GM18519 (cell line): ENCODE results near the gene TSPY8.
"Not testable (repeated sequence)": the region's sequence is repeated elsewhere in the genome, so short reads cannot be mapped to it uniquely, and the experiment has no call there.

Source experiments
- ATAC-seq: cut with Tn5 transposase; IDR thresholded peaks from one replicate; pipeline ENCODE4 v1.9.1; 2021; ENCODE audit warnings: mild to moderate bottlenecking, moderate library complexity; ENCODE audit not compliant: unreplicated experiment, low FRiP score

Gene TSPY8

GRCh38 chrY:9357497-9357896, at the start of gene TSPY8:
TSPY8 (plus strand) TSS chrY:9357797; CDS start chrY:9357843, 46 bp downstream.
- not testable (repeated sequence) for ATAC-seq

- ATAC-seq: no peak
Observed at GRCh38 chrY:9320996-9321395, 36.6 kb upstream of the TSPY8 start.

GRCh38 chrY:9337164-9337563, 20.4 kb upstream of the TSPY8 start, which contains the start of gene TSPY4:
TSPY4 (plus strand) TSS chrY:9337464; CDS start chrY:9337510, 46 bp downstream.
- ATAC-seq: not testable (repeated sequence)

DNA sequence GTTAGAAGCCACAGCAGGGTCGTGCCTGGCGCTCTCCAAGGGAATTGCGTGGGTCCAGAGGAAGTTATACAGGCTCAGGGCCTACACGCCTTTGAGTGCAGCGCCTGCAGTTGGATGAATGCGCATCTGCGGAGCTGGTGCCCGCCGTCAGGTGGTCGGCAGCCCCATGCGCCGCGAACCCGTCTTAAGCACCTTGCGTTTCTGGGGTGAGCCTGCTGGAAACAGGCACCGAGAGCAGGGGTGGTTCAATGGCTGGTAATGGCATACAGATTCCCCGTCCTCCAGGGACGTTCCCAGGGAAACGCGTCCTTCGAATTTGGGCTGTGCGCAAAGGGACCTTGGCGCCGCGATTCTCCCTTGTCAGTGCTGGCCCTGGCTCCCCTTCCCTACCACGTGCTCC, 38.9 kb downstream of the TSPY8 start:
- not testable (repeated sequence) for ATAC-seq

- ATAC-seq: not testable (repeated sequence)
Observed at GRCh38 chrY:9398121-9398520, 40.5 kb downstream of the TSPY8 start, which contains the start of gene TSPY3. TSPY3 (plus strand) TSS chrY:9398421; CDS start chrY:9398467, 46 bp downstream.
